CD4-positive, CD25-positive, alpha-beta regulatory T cell (primary cell): ENCODE measurements around the gene HORMAD2. TPM values are rescaled to one million over a fixed set of nuclear protein-coding genes. Genes with fewer than 3 reads are reported as not detected.
A peak's percentile ranks its signal among the peaks of the same experiment; 100 is the strongest.

Experiments
- ATAC-seq, 2 donors: fragments of 150-1000 bp; cut with Tn5 transposase; one replicate each; pipeline ENCODE4 v1.10.0; 2021; ENCODE audit warnings: low read depth in 2 of 2, moderate number of reproducible peaks in 2 of 2, moderate library complexity in 1 of 2
- DNase-seq, 3 donors: peaks; one replicate each; pipeline versions ENCODE4 v3.0.0 to v3.0.0-alpha.2; 2012 to 2022; ENCODE audit warnings: mixed read lengths in 1 of 3
- H3K27ac ChIP-seq: one replicate; pipeline ENCODE4 v1.7.0; 2013; ENCODE audit warnings: mild to moderate bottlenecking, low read length; ENCODE audit not compliant: insufficient read depth, poor library complexity, severe bottlenecking
- H3K27me3 ChIP-seq: one replicate; pipeline ENCODE4 v1.7.0; 2013; ENCODE audit warnings: low read length; ENCODE audit not compliant: control insufficient read depth, insufficient read depth
- H3K36me3 ChIP-seq: one replicate; pipeline ENCODE4 v1.7.0; 2013; ENCODE audit warnings: mild to moderate bottlenecking, low read length, moderate library complexity; ENCODE audit not compliant: control insufficient read depth, insufficient read depth
- H3K4me1 ChIP-seq: 2 replicates; pipeline ENCODE4 v1.7.0; 2013; ENCODE audit warnings: mild to moderate bottlenecking, low read length; ENCODE audit not compliant: insufficient read depth, control insufficient read depth, poor library complexity, severe bottlenecking
- H3K4me3 ChIP-seq: one replicate; pipeline ENCODE4 v1.7.0; 2013; ENCODE audit warnings: low read depth, mild to moderate bottlenecking, low read length, moderate library complexity
- H3K9me3 ChIP-seq, 2 experiments: 1 replicate in 1 of 2; 2 replicates in 1 of 2; pipeline ENCODE4 v1.7.0; 2013; ENCODE audit warnings: low read length in 2 of 2, mild to moderate bottlenecking in 1 of 2, moderate library complexity in 1 of 2; ENCODE audit not compliant: control insufficient read depth in 2 of 2
- H3K27ac Mint-ChIP-seq, 3 donors: one replicate each; pipeline ENCODE4 v1.8.0; 2020 to 2022; ENCODE audit warnings: mild to moderate bottlenecking in 3 of 3, mixed read lengths in 3 of 3, moderate library complexity in 2 of 3
- H3K27me3 Mint-ChIP-seq: one replicate; pipeline ENCODE4 v1.8.0; 2022; ENCODE audit warnings: mild to moderate bottlenecking, mixed read lengths
- H3K36me3 Mint-ChIP-seq: one replicate; pipeline ENCODE4 v1.8.0; 2020; ENCODE audit warnings: mixed read lengths
- H3K4me1 Mint-ChIP-seq, 4 donors: one replicate each; pipeline ENCODE4 v1.8.0; 2020 to 2022; ENCODE audit warnings: mixed read lengths in 4 of 4, mild to moderate bottlenecking in 1 of 4
- H3K4me3 Mint-ChIP-seq, 4 donors: one replicate each; pipeline ENCODE4 v1.8.0; 2020 to 2022; ENCODE audit warnings: mild to moderate bottlenecking in 4 of 4, mixed read lengths in 4 of 4, moderate library complexity in 3 of 4
- H3K9me3 Mint-ChIP-seq, 7 donors: one replicate each; pipeline ENCODE4 v1.8.0; 2020 to 2022; ENCODE audit warnings: mixed read lengths in 7 of 7, mild to moderate bottlenecking in 3 of 7, moderate library complexity in 2 of 7
- polyA plus RNA-seq, 4 donors: library from polyadenylated mRNA; unstranded; fragments of 300-500 nt; fragmentation: Illumina TruSeq; gene quantifications; one replicate each; pipeline ENCODE4 v1.2.3, GENCODE V29; 2021
- total RNA-seq: library from RNA; stranded (reverse); gene quantifications from one replicate; pipeline ENCODE4 v1.2.3, GENCODE V29; 2022

HORMAD2 gene
- total and polyA plus RNA-seq, 5 donors from 2014 or later = not detected

GRCh38 chr22:30187094-30187493, 106.8 kb downstream of the HORMAD2 start:
- Mint-ChIP-seq H3K4me3 (peak overlapping the region in 2 of 4 donors; percentile 27 to 36), H3K27me3 (no peaks in the 10 kb centered on the region), H3K4me1 (peaks cover 36 to 94% (median 61%) of the 10 kb centered on the region in 4 donors), H3K9me3 (peaks cover 0 to 4% (median 0%) of the 10 kb centered on the region in 7 donors), H3K27ac (peak overlapping the region in 2 of 3 donors; percentile 9 to 55), H3K36me3 (no peaks in the 10 kb centered on the region)
- peaks cover 65% of the 10 kb centered on the region for H3K4me1 ChIP-seq
- H3K27ac ChIP-seq = no peak overlapping the region
- DNase-seq (peak in 1 of 3 donors; percentile 49), ATAC-seq (no peak)
- no peak overlapping the region for H3K4me3 ChIP-seq
- H3K27me3 ChIP-seq = no peaks in the 10 kb centered on the region
- no peaks in the 10 kb centered on the region for H3K36me3 ChIP-seq
- no peaks in the 10 kb centered on the region for H3K9me3 ChIP-seq

GRCh38 chr22:30187529-30188407, 107.5 kb downstream of the HORMAD2 start:
- H3K27ac Mint-ChIP-seq = peak overlapping the region; percentile 55 to 87 (median 71)
- peaks cover 0 to 4% (median 0%) of the 10 kb centered on the region in 7 donors for H3K9me3 Mint-ChIP-seq
- DNase-seq (peak in 1 of 3 donors; percentile 68), ATAC-seq (peak; percentile 58 to 71)
- H3K4me3 ChIP-seq = peak overlapping the region; percentile 35
- no peaks in the 10 kb centered on the region for H3K36me3 ChIP-seq
- no peaks in the 10 kb centered on the region for H3K9me3 ChIP-seq
- no peaks in the 10 kb centered on the region for H3K27me3 Mint-ChIP-seq
- no peaks in the 10 kb centered on the region for H3K36me3 Mint-ChIP-seq
- no peaks in the 10 kb centered on the region for H3K27me3 ChIP-seq
- no peak overlapping the region for H3K27ac ChIP-seq
- H3K4me3 Mint-ChIP-seq = peak overlapping the region in 3 of 4 donors; percentile 9 to 36 (median 27)
- peaks cover 72% of the 10 kb centered on the region for H3K4me1 ChIP-seq
- peaks cover 42 to 99% (median 68%) of the 10 kb centered on the region in 4 donors for H3K4me1 Mint-ChIP-seq

GRCh38 chr22:30188911-30189310, 108.6 kb downstream of the HORMAD2 start:
- no peak overlapping the region for H3K27ac ChIP-seq
- Mint-ChIP-seq H3K27me3 (no peaks in the 10 kb centered on the region), H3K4me3 (no peak overlapping the region), H3K9me3 (peaks cover 0 to 4% (median 0%) of the 10 kb centered on the region in 7 donors), H3K4me1 (peaks cover 40 to 93% (median 67%) of the 10 kb centered on the region in 4 donors), H3K27ac (peak overlapping the region in 1 of 3 donors; percentile 84), H3K36me3 (no peaks in the 10 kb centered on the region)
- H3K36me3 ChIP-seq = no peaks in the 10 kb centered on the region
- DNase-seq (no peak), ATAC-seq (no peak)
- no peak overlapping the region for H3K4me3 ChIP-seq
- no peaks in the 10 kb centered on the region for H3K9me3 ChIP-seq
- no peaks in the 10 kb centered on the region for H3K27me3 ChIP-seq
- H3K4me1 ChIP-seq = peaks cover 73% of the 10 kb centered on the region

- peak overlapping the region in 2 of 3 donors; percentile 59 to 68 for H3K27ac Mint-ChIP-seq
- Histone ChIP-seq H3K9me3 (no peaks in the 10 kb centered on the region), H3K27ac (no peak overlapping the region), H3K4me1 (peaks cover 58% of the 10 kb centered on the region), H3K4me3 (no peak overlapping the region), H3K36me3 (no peaks in the 10 kb centered on the region), H3K27me3 (no peaks in the 10 kb centered on the region)
- H3K4me3 Mint-ChIP-seq = peak overlapping the region in 1 of 4 donors; percentile 20
- no peaks in the 10 kb centered on the region for H3K36me3 Mint-ChIP-seq
- peaks cover 0 to 4% (median 0%) of the 10 kb centered on the region in 7 donors for H3K9me3 Mint-ChIP-seq
- H3K27me3 Mint-ChIP-seq = no peaks in the 10 kb centered on the region
- DNase-seq = peak in 1 of 3 donors; percentile 60
- H3K4me1 Mint-ChIP-seq = peaks cover 23 to 77% (median 60%) of the 10 kb centered on the region in 4 donors
- no peak for ATAC-seq
Observed at GRCh38 chr22:30190574-30190973, 110.3 kb downstream of the HORMAD2 start.

GRCh38 chr22:30191040-30191701, 110.9 kb downstream of the HORMAD2 start:
- Mint-ChIP-seq H3K36me3 (no peaks in the 10 kb centered on the region), H3K27ac (peak overlapping the region; percentile 21 to 68 (median 59)), H3K27me3 (no peaks in the 10 kb centered on the region), H3K4me3 (no peak overlapping the region), H3K9me3 (peaks cover 0 to 4% (median 0%) of the 10 kb centered on the region in 7 donors), H3K4me1 (peaks cover 17 to 75% (median 62%) of the 10 kb centered on the region in 4 donors)
- Histone ChIP-seq H3K36me3 (no peaks in the 10 kb centered on the region), H3K9me3 (no peaks in the 10 kb centered on the region), H3K27me3 (no peaks in the 10 kb centered on the region), H3K4me3 (no peak overlapping the region), H3K4me1 (peaks cover 57% of the 10 kb centered on the region), H3K27ac (no peak overlapping the region)
- ATAC-seq (no peak), DNase-seq (no peak)

GRCh38 chr22:30192427-30192826, 112.2 kb downstream of the HORMAD2 start:
- Mint-ChIP-seq H3K27me3 (no peaks in the 10 kb centered on the region), H3K4me1 (peaks cover 12 to 76% (median 62%) of the 10 kb centered on the region in 4 donors), H3K36me3 (no peaks in the 10 kb centered on the region), H3K27ac (peak overlapping the region in 2 of 3 donors; percentile 24 to 51), H3K4me3 (peak overlapping the region; percentile 11 to 51 (median 36)), H3K9me3 (peaks cover 0 to 4% (median 0%) of the 10 kb centered on the region in 7 donors)
- Histone ChIP-seq H3K27ac (no peak overlapping the region), H3K9me3 (no peaks in the 10 kb centered on the region), H3K4me1 (peaks cover 60% of the 10 kb centered on the region), H3K4me3 (peak overlapping the region; percentile 29), H3K27me3 (no peaks in the 10 kb centered on the region), H3K36me3 (no peaks in the 10 kb centered on the region)
- peak; percentile 33 to 44 for ATAC-seq
- peak in 2 of 3 donors; percentile 14 to 65 for DNase-seq

- H3K4me3 Mint-ChIP-seq = peak overlapping the region in 1 of 4 donors; percentile 11
- Histone ChIP-seq H3K27me3 (no peaks in the 10 kb centered on the region), H3K36me3 (no peaks in the 10 kb centered on the region), H3K27ac (no peak overlapping the region), H3K4me3 (no peak overlapping the region), H3K4me1 (peaks cover 52% of the 10 kb centered on the region), H3K9me3 (no peaks in the 10 kb centered on the region)
- no peak for DNase-seq
- no peak for ATAC-seq
- no peaks in the 10 kb centered on the region for H3K27me3 Mint-ChIP-seq
- H3K36me3 Mint-ChIP-seq = no peaks in the 10 kb centered on the region
- H3K27ac Mint-ChIP-seq = peak overlapping the region; percentile 1 to 51 (median 24)
- peaks cover 12 to 72% (median 58%) of the 10 kb centered on the region in 4 donors for H3K4me1 Mint-ChIP-seq
- H3K9me3 Mint-ChIP-seq = peaks cover 0 to 4% (median 0%) of the 10 kb centered on the region in 7 donors
Observed at GRCh38 chr22:30193031-30193775, 112.9 kb downstream of the HORMAD2 start.
